GM21526 (cell line): ENCODE data around the gene SLC3A2.
"Not testable (repeated sequence)": the region's sequence is repeated elsewhere in the genome, so short reads cannot be mapped to it uniquely, and the experiment has no call there.

Source experiments
- ATAC-seq: cut with Tn5 transposase; IDR thresholded peaks from one replicate; pipeline ENCODE4 v1.9.1; 2021; ENCODE audit warnings: moderate library complexity; ENCODE audit not compliant: unreplicated experiment, low FRiP score

SLC3A2 gene

GRCh38 chr11:62851807-62852522 is 28.7 kb upstream of the SLC3A2 start:
- ATAC-seq: no peak

GRCh38 chr11:62852523-62853188 is 28.0 kb upstream of the SLC3A2 start:
- no peak for ATAC-seq

- no peak for ATAC-seq
These were observed 27.3 kb upstream of the SLC3A2 start for GRCh38 chr11:62853279-62853965.

GRCh38 chr11:62854013-62854824 is 26.5 kb upstream of the SLC3A2 start:
- ATAC-seq: no peak

GRCh38 chr11:62854825-62855570 is 25.7 kb upstream of the SLC3A2 start:
- ATAC-seq: no peak

GRCh38 chr11:62855571-62856332 is 24.9 kb upstream of the SLC3A2 start:
- ATAC-seq: peak; percentile 73

GRCh38 chr11:62856333-62856895 is 24.3 kb upstream of the SLC3A2 start:
- ATAC-seq: no peak

- ATAC-seq: no peak
These were observed 23.1 kb upstream of the SLC3A2 start for GRCh38 chr11:62857541-62857982.

GRCh38 chr11:62858201-62858600 is 22.5 kb upstream of the SLC3A2 start:
- no peak for ATAC-seq

GRCh38 chr11:62859281-62859703 is 21.4 kb upstream of the SLC3A2 start:
- not testable (repeated sequence) for ATAC-seq

- no peak for ATAC-seq
These were observed 19.7 kb upstream of the SLC3A2 start for GRCh38 chr11:62860835-62861563.

- not testable (repeated sequence) for ATAC-seq
These were observed 19.0 kb upstream of the SLC3A2 start for GRCh38 chr11:62861564-62862192.

GRCh38 chr11:62863687-62864335 is 16.9 kb upstream of the SLC3A2 start:
- no peak for ATAC-seq

GRCh38 chr11:62865635-62866034 is 15.1 kb upstream of the SLC3A2 start:
- ATAC-seq: no peak

- no peak for ATAC-seq
These were observed 5.8 kb upstream of the SLC3A2 start for GRCh38 chr11:62874851-62875250.

GRCh38 chr11:62875698-62876478 is 4.8 kb upstream of the SLC3A2 start:
- no peak for ATAC-seq

- ATAC-seq: no peak
These were observed 4.0 kb upstream of the SLC3A2 start for GRCh38 chr11:62876712-62877111.
